Endothelial cell of umbilical vein (primary cell): ENCODE results near the gene HMG20B.

ENCODE experiments used
- EZH2 ChIP-seq: IDR thresholded peaks from 2 replicates; pipeline ENCODE4 v1.6.1; 2012; ENCODE audit warnings: borderline replicate concordance, low read depth, mild to moderate bottlenecking, moderate library complexity, low read length, inconsistent platforms; ENCODE audit not compliant: severe bottlenecking
- JUN ChIP-seq: IDR thresholded peaks from 2 replicates; pipeline ENCODE4 v1.6.1; 2011; ENCODE audit warnings: borderline replicate concordance, low read depth; ENCODE audit not compliant: insufficient read length, insufficient read depth
- MYC ChIP-seq: IDR thresholded peaks from one replicate; pipeline ENCODE4 v1.6.1; 2011; ENCODE audit warnings: mild to moderate bottlenecking, low read depth, low read length
- POLR2A ChIP-seq: IDR thresholded peaks from 2 replicates; pipeline ENCODE4 v1.6.1; 2012; ENCODE audit warnings: low read depth, mild to moderate bottlenecking, control low read depth, low read length
- POLR2AphosphoS5 ChIP-seq: IDR thresholded peaks from 2 replicates; pipeline ENCODE4 v1.6.1; 2012; ENCODE audit warnings: low read depth, mild to moderate bottlenecking, control low read depth, low read length, moderate library complexity; ENCODE audit not compliant: insufficient read depth
- TF ChIP-seq, protein P1 (sequence below), 2 donors: IDR thresholded peaks; 1 replicate in 1 of 2; 2 replicates in 1 of 2; pipeline ENCODE4 v1.5.1; 2011; ENCODE audit warnings: low read length in 2 of 2, mild to moderate bottlenecking in 2 of 2, moderate library complexity in 2 of 2, control low read depth in 1 of 2, inconsistent platforms in 1 of 2, low read depth in 1 of 2; ENCODE audit not compliant: insufficient read depth in 1 of 2; ENCODE audit errors: extremely low read depth in 1 of 2
- TF ChIP-seq, protein P2 (sequence below): IDR thresholded peaks from 2 replicates; pipeline ENCODE4 v1.6.1; 2011; ENCODE audit not compliant: insufficient read depth, insufficient read length

DNA sequence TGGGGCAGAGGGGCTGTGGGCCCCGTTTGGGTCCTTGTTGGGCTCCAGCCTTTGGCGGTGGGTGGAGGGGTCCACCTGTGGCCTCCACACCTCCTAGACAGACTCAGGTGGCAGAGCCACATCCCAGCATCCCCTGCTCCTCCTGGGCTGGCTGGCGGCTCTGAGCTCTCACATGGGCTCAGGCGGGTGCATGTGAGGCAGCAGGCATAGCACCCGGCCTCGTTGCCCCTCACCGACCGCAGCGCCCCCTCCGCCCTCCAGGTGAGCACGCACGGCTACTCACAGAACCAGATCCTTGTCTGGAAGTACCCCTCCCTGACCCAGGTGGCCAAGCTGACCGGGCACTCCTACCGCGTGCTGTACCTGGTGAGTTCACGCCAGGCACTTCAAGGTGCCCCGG is 39.7 kb upstream of the HMG20B start:
- TF ChIP-seq, protein P1, sequence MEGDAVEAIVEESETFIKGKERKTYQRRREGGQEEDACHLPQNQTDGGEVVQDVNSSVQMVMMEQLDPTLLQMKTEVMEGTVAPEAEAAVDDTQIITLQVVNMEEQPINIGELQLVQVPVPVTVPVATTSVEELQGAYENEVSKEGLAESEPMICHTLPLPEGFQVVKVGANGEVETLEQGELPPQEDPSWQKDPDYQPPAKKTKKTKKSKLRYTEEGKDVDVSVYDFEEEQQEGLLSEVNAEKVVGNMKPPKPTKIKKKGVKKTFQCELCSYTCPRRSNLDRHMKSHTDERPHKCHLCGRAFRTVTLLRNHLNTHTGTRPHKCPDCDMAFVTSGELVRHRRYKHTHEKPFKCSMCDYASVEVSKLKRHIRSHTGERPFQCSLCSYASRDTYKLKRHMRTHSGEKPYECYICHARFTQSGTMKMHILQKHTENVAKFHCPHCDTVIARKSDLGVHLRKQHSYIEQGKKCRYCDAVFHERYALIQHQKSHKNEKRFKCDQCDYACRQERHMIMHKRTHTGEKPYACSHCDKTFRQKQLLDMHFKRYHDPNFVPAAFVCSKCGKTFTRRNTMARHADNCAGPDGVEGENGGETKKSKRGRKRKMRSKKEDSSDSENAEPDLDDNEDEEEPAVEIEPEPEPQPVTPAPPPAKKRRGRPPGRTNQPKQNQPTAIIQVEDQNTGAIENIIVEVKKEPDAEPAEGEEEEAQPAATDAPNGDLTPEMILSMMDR (IDR thresholded peaks at IDR 0.05; ENCODE audit: extremely low read depth in 1 of 2, insufficient read depth in 1 of 2, low read depth in 1 of 2, low read length in 2 of 2): no peak
- TF ChIP-seq JUN (no peak), EZH2 (no peak), POLR2AphosphoS5 (no peak), MYC (no peak), POLR2A (no peak)
- TF ChIP-seq, protein P2, sequence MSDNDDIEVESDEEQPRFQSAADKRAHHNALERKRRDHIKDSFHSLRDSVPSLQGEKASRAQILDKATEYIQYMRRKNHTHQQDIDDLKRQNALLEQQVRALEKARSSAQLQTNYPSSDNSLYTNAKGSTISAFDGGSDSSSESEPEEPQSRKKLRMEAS: no peak
